Fibroblast of pulmonary artery (primary cell): ENCODE results near the gene CA10.

ENCODE experiments used
- DNase-seq: peaks from one replicate; pipeline ENCODE4 v3.0.0-alpha.2; 2010; ENCODE audit warnings: low read depth
- H3K4me3 ChIP-seq: replicated peaks from 2 replicates; pipeline ENCODE4 v1.5.1; 2011; ENCODE audit warnings: low read depth, mild to moderate bottlenecking, control low read depth, low read length, moderate library complexity
- TF ChIP-seq, protein P1 (sequence below): IDR thresholded peaks from 2 replicates; pipeline ENCODE4 v1.5.1; 2011; ENCODE audit warnings: mild to moderate bottlenecking, control low read depth, low read length, inconsistent platforms; ENCODE audit errors: missing control alignments

The CA10 gene

DNA sequence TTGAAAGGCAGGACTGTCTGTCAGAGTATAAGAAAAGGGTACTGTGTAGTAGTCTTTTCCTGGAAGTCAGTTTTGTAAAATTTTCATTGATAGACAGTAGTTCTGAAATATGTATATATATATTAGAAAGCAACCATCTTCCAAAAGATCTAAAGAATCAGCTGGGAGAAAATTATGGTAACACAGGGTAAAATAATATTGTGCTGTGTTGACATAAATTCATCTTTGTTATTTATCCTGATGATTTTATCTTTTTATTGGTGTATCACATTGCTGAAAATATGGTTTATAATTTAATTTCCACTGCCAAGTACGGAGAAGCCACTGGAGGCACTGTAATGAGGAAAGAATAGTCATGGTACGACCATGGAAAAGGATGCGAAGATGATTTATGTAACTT lies 324.9 kb downstream of the CA10 start:
- no peak overlapping the region for H3K4me3 ChIP-seq
- no peak for DNase-seq
- TF ChIP-seq, protein P1, sequence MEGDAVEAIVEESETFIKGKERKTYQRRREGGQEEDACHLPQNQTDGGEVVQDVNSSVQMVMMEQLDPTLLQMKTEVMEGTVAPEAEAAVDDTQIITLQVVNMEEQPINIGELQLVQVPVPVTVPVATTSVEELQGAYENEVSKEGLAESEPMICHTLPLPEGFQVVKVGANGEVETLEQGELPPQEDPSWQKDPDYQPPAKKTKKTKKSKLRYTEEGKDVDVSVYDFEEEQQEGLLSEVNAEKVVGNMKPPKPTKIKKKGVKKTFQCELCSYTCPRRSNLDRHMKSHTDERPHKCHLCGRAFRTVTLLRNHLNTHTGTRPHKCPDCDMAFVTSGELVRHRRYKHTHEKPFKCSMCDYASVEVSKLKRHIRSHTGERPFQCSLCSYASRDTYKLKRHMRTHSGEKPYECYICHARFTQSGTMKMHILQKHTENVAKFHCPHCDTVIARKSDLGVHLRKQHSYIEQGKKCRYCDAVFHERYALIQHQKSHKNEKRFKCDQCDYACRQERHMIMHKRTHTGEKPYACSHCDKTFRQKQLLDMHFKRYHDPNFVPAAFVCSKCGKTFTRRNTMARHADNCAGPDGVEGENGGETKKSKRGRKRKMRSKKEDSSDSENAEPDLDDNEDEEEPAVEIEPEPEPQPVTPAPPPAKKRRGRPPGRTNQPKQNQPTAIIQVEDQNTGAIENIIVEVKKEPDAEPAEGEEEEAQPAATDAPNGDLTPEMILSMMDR: no peak

GRCh38 chr17:51833045-51833444 lies 325.5 kb downstream of the CA10 start:
- DNase-seq: no peak
- TF ChIP-seq, protein P1: no peak
- no peak overlapping the region for H3K4me3 ChIP-seq

- TF ChIP-seq, protein P1: no peak
- no peak for DNase-seq
- no peak overlapping the region for H3K4me3 ChIP-seq
Observed at GRCh38 chr17:51830886-51831285, 327.6 kb downstream of the CA10 start.

DNA sequence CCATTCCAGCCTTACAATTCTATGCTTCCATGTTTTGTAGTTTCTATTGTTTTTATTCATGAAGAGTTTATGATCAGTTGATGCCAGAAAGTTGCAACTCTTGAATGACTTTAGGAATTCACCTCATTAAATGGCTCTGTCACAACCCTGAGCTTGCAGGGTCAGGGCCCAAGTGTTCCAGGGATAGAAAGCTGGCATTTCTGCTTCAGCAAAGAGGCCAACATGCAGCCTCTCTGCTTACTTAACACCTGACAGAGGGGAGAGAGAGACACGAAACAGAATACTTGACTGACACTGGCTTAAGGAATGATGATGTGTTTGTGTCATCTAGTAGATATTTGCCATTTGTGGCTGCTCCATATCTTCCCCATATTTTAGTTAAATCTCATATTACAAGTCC lies 328.1 kb downstream of the CA10 start:
- TF ChIP-seq, protein P1: no peak
- no peak for DNase-seq
- no peak overlapping the region for H3K4me3 ChIP-seq

GRCh38 chr17:51828901-51829300 lies 329.6 kb downstream of the CA10 start:
- TF ChIP-seq, protein P1: no peak
- H3K4me3 ChIP-seq: no peak overlapping the region
- DNase-seq: no peak

- no peak overlapping the region for H3K4me3 ChIP-seq
- TF ChIP-seq, protein P1: no peak
- no peak for DNase-seq
Observed at GRCh38 chr17:51827140-51827539, 331.4 kb downstream of the CA10 start.

DNA sequence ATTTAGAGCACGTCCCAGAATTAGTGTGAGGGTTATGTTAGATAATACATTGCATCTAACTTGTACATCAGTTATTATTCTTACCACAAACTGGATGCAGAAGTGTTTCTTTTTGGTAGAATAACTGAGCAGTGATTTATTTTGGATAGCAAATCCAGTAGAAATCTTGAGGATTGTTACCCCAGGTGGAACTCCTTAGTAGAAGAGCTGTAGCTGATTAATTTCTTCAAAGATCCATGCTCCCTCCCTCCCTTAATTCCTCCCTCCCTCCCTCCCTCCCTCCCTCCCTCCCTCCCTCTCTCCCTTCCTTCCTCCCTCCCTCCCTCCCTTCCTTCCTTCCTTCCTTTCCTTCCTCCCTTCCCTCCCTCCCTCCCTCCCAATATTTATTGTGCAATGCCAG lies 337.7 kb downstream of the CA10 start:
- no peak for DNase-seq
- TF ChIP-seq, protein P1: no peak

More for the DNA sequence above, 337.7 kb downstream of the CA10 start:
- no peak overlapping the region for H3K4me3 ChIP-seq
